Raji (cell line): ENCODE measurements around the gene HMG20B.

ENCODE experiments used
- POLR2A ChIP-seq: IDR thresholded peaks from 2 replicates; pipeline ENCODE4 v1.6.1; 2011; ENCODE audit warnings: low read depth, low read length, control low read depth; ENCODE audit not compliant: insufficient read depth

The HMG20B gene

GRCh38 chr19:3534375-3535234 lies 38.1 kb upstream of the HMG20B start:
- no peak for TF ChIP-seq POLR2A

- TF ChIP-seq POLR2A: no peak
Observed at GRCh38 chr19:3535235-3535535, 37.6 kb upstream of the HMG20B start.

- TF ChIP-seq POLR2A: no peak
Observed at GRCh38 chr19:3535563-3535965, 37.2 kb upstream of the HMG20B start.

DNA sequence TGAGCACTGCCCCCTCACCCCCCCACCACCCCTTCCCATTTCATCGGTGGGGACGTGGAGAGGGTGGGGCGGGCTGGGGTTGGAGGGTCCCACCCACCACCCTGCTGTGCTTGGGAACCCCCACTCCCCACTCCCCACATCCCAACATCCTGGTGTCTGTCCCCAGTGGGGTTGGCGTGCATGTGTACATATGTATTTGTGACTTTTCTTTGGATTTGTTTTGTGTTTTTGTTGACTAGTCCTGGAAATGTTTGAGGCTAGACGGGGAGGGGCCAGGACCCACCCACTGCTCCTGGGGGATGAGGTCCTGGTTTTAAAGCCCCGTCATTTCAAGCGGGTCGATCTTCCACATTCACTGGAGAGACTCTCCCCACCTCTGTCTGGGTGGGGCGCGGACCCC lies 36.8 kb upstream of the HMG20B start:
- no peak for TF ChIP-seq POLR2A

- no peak for TF ChIP-seq POLR2A
Observed at GRCh38 chr19:3536429-3537100, 36.2 kb upstream of the HMG20B start.

DNA sequence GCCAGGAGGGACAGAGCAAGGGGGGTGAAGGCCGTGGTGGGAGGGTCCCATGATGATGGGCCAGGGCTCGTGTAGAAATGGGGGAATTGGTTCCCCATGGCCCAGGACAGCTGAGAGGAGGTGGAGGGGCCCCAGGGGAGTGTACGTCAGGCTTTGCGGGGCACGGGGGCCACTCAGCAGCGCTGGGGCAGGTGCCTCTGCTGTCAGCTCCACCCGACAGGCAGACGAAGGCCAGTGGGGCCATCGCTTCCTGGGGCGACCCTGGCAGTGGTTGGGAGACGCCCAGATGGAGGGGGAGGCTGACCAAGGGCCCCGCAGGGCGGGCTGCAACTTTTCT lies 35.7 kb upstream of the HMG20B start:
- no peak for TF ChIP-seq POLR2A

DNA sequence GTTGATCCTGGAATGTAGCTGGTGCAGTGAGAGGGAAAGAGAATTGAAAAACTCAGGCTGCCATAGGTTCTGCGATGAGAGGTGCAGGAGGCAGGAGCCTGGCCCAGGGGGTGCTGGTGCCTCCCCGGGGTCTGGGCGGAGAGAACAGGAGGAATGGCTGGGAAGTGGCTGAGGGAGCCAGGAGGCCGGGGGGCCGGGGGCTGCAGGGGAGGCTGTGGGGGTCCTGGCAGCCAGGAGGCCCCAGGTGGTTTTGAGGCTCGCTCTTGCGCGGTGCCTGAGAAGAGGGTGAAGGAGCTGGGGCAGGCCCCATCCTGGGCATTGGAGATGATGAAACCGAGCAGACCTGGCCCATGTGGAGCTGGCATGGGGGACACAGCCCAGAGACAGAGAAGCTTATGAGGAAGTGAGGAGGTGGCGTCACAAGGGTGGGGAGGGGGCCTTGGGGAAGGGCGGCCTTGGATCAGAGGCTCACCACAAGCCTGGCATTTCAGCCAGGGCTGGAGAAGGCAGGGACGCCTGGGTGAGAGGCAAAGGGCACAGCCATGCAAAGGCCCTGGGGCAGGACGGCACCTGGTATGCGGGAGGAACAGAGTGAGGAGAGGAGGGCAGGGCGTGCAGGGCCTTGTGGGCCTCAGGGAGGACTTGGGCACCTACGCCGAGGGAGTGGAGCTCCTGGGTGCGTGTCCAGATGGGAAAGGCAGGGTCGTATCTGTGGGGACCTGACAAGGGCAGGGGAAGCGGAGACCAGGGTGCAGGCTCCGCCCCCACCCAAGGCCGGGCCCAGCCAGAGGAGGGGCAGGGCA lies 35.1 kb upstream of the HMG20B start:
- TF ChIP-seq POLR2A: no peak

- no peak for TF ChIP-seq POLR2A
Observed at GRCh38 chr19:3538258-3538929, 34.4 kb upstream of the HMG20B start.

DNA sequence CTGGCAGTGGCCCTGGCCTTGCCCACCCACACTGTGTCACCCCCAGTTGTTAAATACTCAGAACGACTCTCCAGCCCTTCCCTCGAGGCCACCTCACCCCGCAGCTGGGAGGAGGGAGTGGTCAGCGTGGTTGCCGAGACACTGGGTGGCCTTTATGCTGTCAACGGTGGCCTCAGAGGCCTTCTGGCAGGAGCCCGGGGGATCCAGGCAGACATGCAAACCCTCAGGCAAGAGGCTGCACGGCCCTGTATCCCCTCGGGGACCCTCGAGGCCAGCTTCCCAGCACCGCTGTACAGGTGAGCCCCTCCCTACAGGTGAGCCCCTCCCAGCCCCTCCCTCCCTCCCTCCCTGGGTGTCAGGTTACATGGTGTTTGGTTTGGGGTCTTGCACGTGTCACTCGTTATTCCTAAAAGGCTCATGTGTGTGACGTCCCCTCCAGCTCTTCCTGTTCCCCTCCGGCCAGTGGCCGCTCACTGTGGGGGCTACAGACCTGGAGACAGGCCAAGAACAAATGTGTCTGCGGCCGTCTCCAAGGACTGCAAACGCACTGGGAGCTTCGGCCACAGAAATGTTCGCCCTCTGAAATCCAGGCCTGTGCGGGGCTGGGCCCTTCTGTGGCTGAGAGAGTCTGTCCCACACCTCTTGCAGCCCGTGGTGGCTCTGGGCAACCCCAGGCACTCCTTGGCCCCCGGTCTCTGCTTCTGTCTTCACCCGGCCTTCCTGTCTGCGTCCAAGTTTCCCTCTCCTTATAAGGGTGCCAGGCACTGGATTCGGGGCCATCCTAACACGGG lies 33.6 kb upstream of the HMG20B start, which contains the start of gene TEKTIP1:
Gene TEKTIP1 (plus strand): TSS at position 210 of the 791 bp plus-strand sequence. CDS start 4 bp downstream, at position 214.
- TF ChIP-seq POLR2A: no peak

DNA sequence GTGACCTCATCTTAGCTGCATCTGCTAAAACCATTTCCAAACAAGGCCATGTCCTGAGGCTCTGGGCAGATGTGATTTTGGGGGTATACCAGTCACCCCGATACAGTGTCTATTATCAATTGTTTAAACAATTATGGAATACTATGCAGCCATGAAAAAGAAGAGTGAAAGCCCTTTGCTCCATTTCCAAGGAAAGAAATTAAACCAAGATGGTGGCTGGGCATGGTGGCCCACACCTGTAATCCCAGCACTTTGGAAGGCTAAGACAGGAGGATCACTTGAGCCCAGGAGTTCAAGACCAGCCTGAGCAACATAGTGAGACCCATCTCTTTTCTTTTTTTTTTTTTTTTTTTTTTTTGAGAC lies 33.0 kb upstream of the HMG20B start:
- TF ChIP-seq POLR2A: no peak

DNA sequence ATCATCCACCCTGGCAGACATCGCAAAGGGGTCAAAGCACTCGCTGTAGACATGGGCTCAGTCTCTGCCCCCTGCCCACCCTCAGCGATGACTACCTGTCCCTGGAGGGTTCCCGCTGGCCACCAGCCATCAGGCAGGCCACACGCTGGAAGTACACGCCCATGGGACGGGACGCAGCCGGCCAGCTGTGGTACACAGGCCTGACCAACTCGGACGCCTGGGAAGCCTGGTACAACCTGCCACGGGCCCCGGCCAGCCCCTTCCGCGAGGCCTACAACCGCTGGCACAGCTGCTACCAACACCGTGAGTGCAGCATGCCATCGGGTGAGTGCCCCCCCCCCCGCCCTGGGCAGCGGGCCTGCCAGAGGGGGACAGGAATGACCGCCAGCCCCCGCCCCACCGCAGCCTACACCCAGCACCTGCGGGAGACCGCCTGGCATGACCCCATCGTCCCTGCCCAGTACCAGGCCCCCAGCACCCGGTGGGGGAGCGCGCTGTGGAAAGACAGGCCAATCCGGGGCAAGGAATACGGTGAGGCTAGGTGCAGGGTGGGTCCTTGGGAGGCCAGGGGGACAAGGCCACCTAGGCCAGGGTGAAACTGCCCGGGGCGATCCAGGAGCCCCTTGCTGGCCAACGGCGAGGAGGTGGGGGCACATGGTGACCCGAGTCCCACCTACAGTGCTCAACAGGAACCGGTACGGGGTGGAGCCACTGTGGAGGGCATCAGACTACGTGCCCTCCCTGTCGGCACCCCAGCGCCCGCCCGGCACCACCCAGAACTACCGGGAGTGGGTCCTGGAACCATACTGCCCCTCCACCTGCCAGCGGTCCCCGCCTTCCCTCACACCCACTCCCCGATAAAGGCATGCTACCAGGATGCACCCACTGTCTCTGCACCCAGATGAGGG lies 29.3 kb upstream of the HMG20B start:
- no peak for TF ChIP-seq POLR2A

DNA sequence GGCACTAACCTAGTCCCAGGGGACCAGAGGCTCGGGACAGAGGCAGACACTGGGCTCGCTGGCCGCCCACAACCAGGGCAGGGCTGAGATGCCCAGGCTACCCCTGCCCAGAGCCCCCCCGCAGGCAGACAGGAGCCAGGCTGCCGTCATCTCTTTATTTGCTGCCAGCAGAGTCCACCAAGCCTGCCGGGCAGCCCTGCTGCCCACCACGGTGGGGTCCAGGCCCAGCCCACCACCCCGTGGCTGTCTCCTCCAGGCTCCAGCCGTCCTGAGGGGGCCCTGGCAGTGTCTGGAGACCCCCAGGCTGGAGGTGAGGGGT lies 28.7 kb upstream of the HMG20B start:
- TF ChIP-seq POLR2A: no peak

DNA sequence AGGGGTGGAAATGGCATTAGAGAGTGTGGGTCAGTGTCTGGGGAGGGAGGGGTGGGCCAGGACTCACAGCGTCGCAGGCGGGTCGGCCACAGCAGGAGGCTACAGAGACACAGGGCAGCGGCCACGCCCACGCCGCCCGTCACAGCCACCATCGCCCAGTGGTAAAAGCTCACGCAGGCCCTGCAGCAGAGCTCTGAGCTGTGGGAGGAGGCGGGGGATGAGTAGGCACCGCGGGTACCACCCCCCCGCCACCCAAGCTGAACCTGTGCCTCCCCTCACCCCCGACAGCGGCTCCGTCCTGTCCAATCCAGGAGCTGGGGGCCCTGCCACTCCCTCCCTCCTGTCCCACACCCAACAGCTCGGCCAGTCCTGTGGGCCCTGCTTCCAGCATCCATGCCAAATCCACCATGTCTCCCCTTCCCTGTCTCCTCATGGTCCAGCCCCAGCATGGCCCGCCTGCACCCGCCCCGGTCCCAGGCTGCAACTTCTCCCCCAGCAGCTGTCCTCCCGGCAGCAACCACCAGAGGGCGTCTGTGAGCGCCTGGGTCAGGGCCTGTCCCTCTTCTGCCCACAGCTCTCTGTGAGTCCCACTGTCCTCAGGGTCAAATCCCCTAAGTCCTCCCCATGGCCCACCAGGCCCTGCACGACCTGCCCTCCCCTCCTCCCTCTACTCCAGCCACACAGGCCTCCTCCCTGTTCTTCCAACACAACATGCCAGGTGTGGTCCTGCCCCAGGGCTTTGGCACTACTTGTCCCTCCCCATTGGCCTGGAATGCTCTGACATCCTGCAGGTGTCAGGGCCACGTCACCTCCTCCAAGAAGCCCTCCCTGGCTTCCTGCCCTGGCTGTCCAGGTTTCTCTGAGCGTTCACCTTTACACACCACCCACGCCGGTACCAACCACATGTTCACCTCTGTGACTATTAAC lies 27.7 kb upstream of the HMG20B start:
- TF ChIP-seq POLR2A: no peak
